CD8-positive, alpha-beta memory T cell (primary cell): ENCODE measurements around the gene IL1F10. TPM values are rescaled to one million over a fixed set of nuclear protein-coding genes. Genes with fewer than 3 reads are reported as not detected.

ENCODE experiments used
- CTCF ChIA-PET: fragments of 350-600 bp; sonication (Branson Sonifier 250); formaldehyde crosslinking; loops from one replicate; lab custom pipeline; 2021; ENCODE audit warnings: antibody characterized with exemption; lab: Charles Lee
- POLR2A ChIA-PET: fragments of 350-600 bp; sonication (Branson Sonifier 250); formaldehyde crosslinking; loops from one replicate; lab custom pipeline; 2021; ENCODE audit warnings: antibody characterized with exemption; lab: Charles Lee
- DNase-seq, 5 donors: peaks; one replicate each; pipeline versions ENCODE4 v3.0.0 to v3.0.0-alpha.2; 2020 to 2022; ENCODE audit warnings: mixed read lengths in 1 of 5
- H3K27ac ChIP-seq: one replicate; pipeline ENCODE4 v1.7.0; 2013; ENCODE audit warnings: low read depth, mild to moderate bottlenecking, low read length, moderate library complexity
- H3K27me3 ChIP-seq: 2 replicates; pipeline ENCODE4 v1.7.0; 2013; ENCODE audit warnings: low read length, mild to moderate bottlenecking; ENCODE audit not compliant: insufficient read depth, poor library complexity, severe bottlenecking
- H3K36me3 ChIP-seq: 2 replicates; pipeline ENCODE4 v1.7.0; 2013; ENCODE audit warnings: mild to moderate bottlenecking, low read length, moderate library complexity; ENCODE audit not compliant: insufficient read depth
- H3K4me1 ChIP-seq: 2 replicates; pipeline ENCODE4 v1.7.0; 2013; ENCODE audit warnings: mild to moderate bottlenecking, low read length, moderate library complexity; ENCODE audit not compliant: insufficient read depth
- H3K4me3 ChIP-seq: 2 replicates; pipeline ENCODE4 v1.7.0; 2013; ENCODE audit warnings: mild to moderate bottlenecking, low read length
- H3K9me3 ChIP-seq: 2 replicates; pipeline ENCODE4 v1.7.0; 2013; ENCODE audit warnings: mild to moderate bottlenecking, low read length
- H3K27ac Mint-ChIP-seq, 8 donors: one replicate each; pipeline ENCODE4 v1.8.0; 2020 to 2021; ENCODE audit warnings: mixed read lengths in 8 of 8, mild to moderate bottlenecking in 6 of 8, inconsistent platforms in 3 of 8, moderate library complexity in 3 of 8
- H3K27me3 Mint-ChIP-seq, 2 donors: one replicate each; pipeline ENCODE4 v1.8.0; 2020 to 2021; ENCODE audit warnings: mixed read lengths in 2 of 2, mild to moderate bottlenecking in 1 of 2, moderate library complexity in 1 of 2
- H3K36me3 Mint-ChIP-seq, 3 donors: one replicate each; pipeline ENCODE4 v1.8.0; 2020 to 2021; ENCODE audit warnings: mixed read lengths in 3 of 3, inconsistent platforms in 1 of 3, mild to moderate bottlenecking in 1 of 3
- H3K4me1 Mint-ChIP-seq, 3 donors: one replicate each; pipeline ENCODE4 v1.8.0; 2020 to 2021; ENCODE audit warnings: mixed read lengths in 3 of 3, inconsistent platforms in 1 of 3, mild to moderate bottlenecking in 1 of 3
- H3K4me3 Mint-ChIP-seq, 7 donors: one replicate each; pipeline ENCODE4 v1.8.0; 2020 to 2021; ENCODE audit warnings: mixed read lengths in 7 of 7, mild to moderate bottlenecking in 6 of 7, moderate library complexity in 4 of 7, inconsistent platforms in 2 of 7
- H3K9me3 Mint-ChIP-seq, 5 donors: one replicate each; pipeline ENCODE4 v1.8.0; 2020 to 2022; ENCODE audit warnings: mixed read lengths in 5 of 5, mild to moderate bottlenecking in 3 of 5, moderate library complexity in 2 of 5, inconsistent platforms in 1 of 5
- polyA plus RNA-seq: library from polyadenylated mRNA; unstranded; fragments of 300-500 nt; fragmentation: Illumina TruSeq; gene quantifications from one replicate; pipeline ENCODE4 v1.2.3, GENCODE V29; 2021
- total RNA-seq, 2 experiments: library from RNA; stranded (reverse); gene quantifications; one replicate each; pipeline ENCODE4 v1.2.3, GENCODE V29; 2021

The IL1F10 gene
- total and polyA plus RNA-seq, 3 experiments from 2014 or later: not detected

- Histone ChIP-seq H3K4me1 (no peaks in the 10 kb centered on the region), H3K9me3 (no peaks in the 10 kb centered on the region), H3K4me3 (no peak overlapping the region), H3K27ac (no peak overlapping the region), H3K27me3 (no peaks in the 10 kb centered on the region), H3K36me3 (no peaks in the 10 kb centered on the region)
- Mint-ChIP-seq H3K27ac (peak overlapping the region in 1 of 8 donors; percentile 79), H3K27me3 (peaks cover 9 to 34% of the 10 kb centered on the region in 2 donors), H3K4me3 (no peak overlapping the region), H3K36me3 (no peaks in the 10 kb centered on the region), H3K4me1 (no peaks in the 10 kb centered on the region), H3K9me3 (no peaks in the 10 kb centered on the region)
- ChIA-PET POLR2A (no interaction called here), CTCF (no interaction called here)
- no peak for DNase-seq
Measured at GRCh38 chr2:113034016-113034415, 33.8 kb upstream of the IL1F10 start.

GRCh38 chr2:113036763-113037162 is 31.0 kb upstream of the IL1F10 start:
- Mint-ChIP-seq H3K27me3 (peaks cover 7 to 28% of the 10 kb centered on the region in 2 donors), H3K4me3 (no peak overlapping the region), H3K36me3 (no peaks in the 10 kb centered on the region), H3K4me1 (peaks cover 0 to 6% (median 0%) of the 10 kb centered on the region in 3 donors), H3K9me3 (no peaks in the 10 kb centered on the region), H3K27ac (no peak overlapping the region)
- Histone ChIP-seq H3K27ac (no peak overlapping the region), H3K36me3 (no peaks in the 10 kb centered on the region), H3K27me3 (no peaks in the 10 kb centered on the region), H3K9me3 (no peaks in the 10 kb centered on the region), H3K4me3 (no peak overlapping the region), H3K4me1 (no peaks in the 10 kb centered on the region)
- no peak for DNase-seq
- POLR2A ChIA-PET: no interaction called here
- CTCF ChIA-PET: no interaction called here

GRCh38 chr2:113038291-113038690 is 29.5 kb upstream of the IL1F10 start:
- peak overlapping the region in 1 of 8 donors; percentile 12 for H3K27ac Mint-ChIP-seq
- H3K9me3 Mint-ChIP-seq: peaks cover 0 to 4% (median 0%) of the 10 kb centered on the region in 5 donors
- H3K36me3 ChIP-seq: no peaks in the 10 kb centered on the region
- peaks cover 11 to 30% of the 10 kb centered on the region in 2 donors for H3K27me3 Mint-ChIP-seq
- ChIA-PET POLR2A (no interaction called here), CTCF (no interaction called here)
- H3K4me1 Mint-ChIP-seq: peaks cover 0 to 6% (median 0%) of the 10 kb centered on the region in 3 donors
- peak overlapping the region in 1 of 7 donors; percentile 59 for H3K4me3 Mint-ChIP-seq
- no peak overlapping the region for H3K4me3 ChIP-seq
- H3K36me3 Mint-ChIP-seq: no peaks in the 10 kb centered on the region
- no peak for DNase-seq
- no peaks in the 10 kb centered on the region for H3K9me3 ChIP-seq
- H3K27ac ChIP-seq: no peak overlapping the region
- no peaks in the 10 kb centered on the region for H3K27me3 ChIP-seq
- no peaks in the 10 kb centered on the region for H3K4me1 ChIP-seq

GRCh38 chr2:113039158-113039557 is 28.6 kb upstream of the IL1F10 start:
- Histone ChIP-seq H3K4me1 (no peaks in the 10 kb centered on the region), H3K36me3 (no peaks in the 10 kb centered on the region), H3K4me3 (no peak overlapping the region), H3K27ac (no peak overlapping the region), H3K27me3 (no peaks in the 10 kb centered on the region), H3K9me3 (no peaks in the 10 kb centered on the region)
- Mint-ChIP-seq H3K36me3 (no peaks in the 10 kb centered on the region), H3K4me3 (no peak overlapping the region), H3K9me3 (peaks cover 0 to 4% (median 0%) of the 10 kb centered on the region in 5 donors), H3K4me1 (peaks cover 0 to 6% (median 0%) of the 10 kb centered on the region in 3 donors), H3K27me3 (peaks cover 10 to 30% of the 10 kb centered on the region in 2 donors), H3K27ac (no peak overlapping the region)
- CTCF ChIA-PET: no interaction called here
- DNase-seq: no peak
- POLR2A ChIA-PET: no interaction called here

- CTCF ChIA-PET: no interaction called here
- Histone ChIP-seq H3K27me3 (no peaks in the 10 kb centered on the region), H3K4me3 (no peak overlapping the region), H3K9me3 (no peaks in the 10 kb centered on the region), H3K4me1 (no peaks in the 10 kb centered on the region), H3K27ac (no peak overlapping the region), H3K36me3 (no peaks in the 10 kb centered on the region)
- no peaks in the 10 kb centered on the region for H3K36me3 Mint-ChIP-seq
- no peak overlapping the region for H3K4me3 Mint-ChIP-seq
- H3K9me3 Mint-ChIP-seq: peaks cover 0 to 4% (median 0%) of the 10 kb centered on the region in 5 donors
- DNase-seq: no peak
- H3K4me1 Mint-ChIP-seq: peaks cover 0 to 6% (median 0%) of the 10 kb centered on the region in 3 donors
- POLR2A ChIA-PET: no interaction called here
- H3K27me3 Mint-ChIP-seq: peaks cover 9 to 29% of the 10 kb centered on the region in 2 donors
- H3K27ac Mint-ChIP-seq: no peak overlapping the region
Measured at GRCh38 chr2:113039719-113040118, 28.1 kb upstream of the IL1F10 start.

- Histone ChIP-seq H3K9me3 (no peaks in the 10 kb centered on the region), H3K4me3 (no peak overlapping the region), H3K36me3 (no peaks in the 10 kb centered on the region), H3K4me1 (no peaks in the 10 kb centered on the region), H3K27me3 (no peaks in the 10 kb centered on the region), H3K27ac (no peak overlapping the region)
- no peak for DNase-seq
- H3K36me3 Mint-ChIP-seq: no peaks in the 10 kb centered on the region
- H3K27ac Mint-ChIP-seq: peak overlapping the region in 2 of 8 donors; percentile 41 to 48
- CTCF ChIA-PET: no interaction called here
- H3K9me3 Mint-ChIP-seq: peaks cover 0 to 4% (median 0%) of the 10 kb centered on the region in 5 donors
- no peak overlapping the region for H3K4me3 Mint-ChIP-seq
- peaks cover 8 to 23% of the 10 kb centered on the region in 2 donors for H3K27me3 Mint-ChIP-seq
- peaks cover 0 to 6% (median 0%) of the 10 kb centered on the region in 3 donors for H3K4me1 Mint-ChIP-seq
- POLR2A ChIA-PET: no interaction called here
Measured at GRCh38 chr2:113041871-113042270, 25.9 kb upstream of the IL1F10 start.

- CTCF ChIA-PET: no interaction called here
- H3K27ac Mint-ChIP-seq: no peak overlapping the region
- POLR2A ChIA-PET: no interaction called here
- no peaks in the 10 kb centered on the region for H3K4me1 Mint-ChIP-seq
- Histone ChIP-seq H3K27me3 (no peaks in the 10 kb centered on the region), H3K4me1 (no peaks in the 10 kb centered on the region), H3K9me3 (no peaks in the 10 kb centered on the region), H3K27ac (no peak overlapping the region), H3K36me3 (no peaks in the 10 kb centered on the region), H3K4me3 (no peak overlapping the region)
- H3K9me3 Mint-ChIP-seq: peaks cover 0 to 4% (median 0%) of the 10 kb centered on the region in 5 donors
- no peak overlapping the region for H3K4me3 Mint-ChIP-seq
- peaks cover 0 to 3% (median 0%) of the 10 kb centered on the region in 3 donors for H3K36me3 Mint-ChIP-seq
- H3K27me3 Mint-ChIP-seq: peaks cover 8 to 30% of the 10 kb centered on the region in 2 donors
- no peak for DNase-seq
Measured at GRCh38 chr2:113046465-113046864, 21.3 kb upstream of the IL1F10 start.

- H3K27me3 Mint-ChIP-seq: peaks cover 12 to 31% of the 10 kb centered on the region in 2 donors
- no peak for DNase-seq
- ChIA-PET CTCF (no interaction called here), POLR2A (no interaction called here)
- H3K27ac Mint-ChIP-seq: no peak overlapping the region
- Histone ChIP-seq H3K4me1 (no peaks in the 10 kb centered on the region), H3K36me3 (no peaks in the 10 kb centered on the region), H3K9me3 (peaks cover 4% of the 10 kb centered on the region), H3K27me3 (no peaks in the 10 kb centered on the region), H3K27ac (no peak overlapping the region), H3K4me3 (no peak overlapping the region)
- peaks cover 0 to 3% (median 0%) of the 10 kb centered on the region in 3 donors for H3K36me3 Mint-ChIP-seq
- H3K4me1 Mint-ChIP-seq: peaks cover 2 to 8% (median 4%) of the 10 kb centered on the region in 3 donors
- peaks cover 0 to 13% (median 10%) of the 10 kb centered on the region in 5 donors for H3K9me3 Mint-ChIP-seq
- H3K4me3 Mint-ChIP-seq: no peak overlapping the region
Measured at GRCh38 chr2:113050921-113051895, 16.6 kb upstream of the IL1F10 start.
